ENCODE measurements around the gene CHCHD3.

GRCh38 chr7:132785870-132786269 lies 296.0 kb downstream of the CHCHD3 start:
- TF ChIP-seq POLR2AphosphoS5 (IDR thresholded peaks at IDR 0.05; ENCODE audit: low read depth, low read length) (no peak), POLR2A (IDR thresholded peaks at IDR 0.05; ENCODE audit: low read depth, low read length) (no peak)
